ENCODE results near the gene FASTKD2. TPM values are rescaled to one million over a fixed set of nuclear protein-coding genes. Genes with fewer than 3 reads are reported as not detected.

FASTKD2 gene
- total and polyA plus RNA-seq, 12 donors: 8.4 to 63.8 (median 27.8) TPM

DNA sequence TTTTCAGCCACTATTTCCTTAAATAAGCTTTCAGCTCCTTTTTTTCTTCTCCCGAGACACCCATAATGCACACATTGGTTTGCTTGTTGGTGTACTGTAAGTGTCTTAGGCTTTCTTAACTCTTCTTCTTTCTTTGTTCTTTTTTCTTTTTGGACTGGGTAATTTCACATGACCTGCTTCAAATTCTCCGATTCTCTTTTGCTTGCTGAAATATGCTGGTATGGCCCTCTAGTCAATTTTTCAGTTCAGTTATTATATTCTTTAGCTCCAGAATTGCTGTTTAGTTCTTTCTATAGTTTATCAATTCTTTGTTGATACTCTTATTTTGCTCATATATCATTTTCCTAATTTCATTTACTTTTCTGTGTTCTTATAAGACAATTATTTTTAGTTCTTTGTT is 15.3 kb downstream of the FASTKD2 start:
- no peaks in the 10 kb centered on the region for H3K27me3 ChIP-seq
- peaks cover 0 to 17% of the 10 kb centered on the region in 2 donors for H3K36me3 ChIP-seq (replicated peaks in 1 of 2)
- no peak overlapping the region for H3K27ac ChIP-seq
- TF ChIP-seq CTCF (IDR thresholded peaks at IDR 0.05): no peak
- no peak for TF ChIP-seq POLR2A (IDR thresholded peaks at IDR 0.05)
- H3K9me3 ChIP-seq (replicated peaks in 1 of 3): peaks cover 0 to 6% (median 0%) of the 10 kb centered on the region in 3 donors
- H3K4me3 ChIP-seq: no peak overlapping the region
- DNase-seq: no peak
- H3K4me1 ChIP-seq (replicated peaks in 1 of 2): peaks cover 0 to 4% of the 10 kb centered on the region in 2 donors
- whole genome bisulfite sequencing, 4 donors: 93 to 98% (median 97%) methylated on average over 2 of the region's 2 CpGs
- intact Hi-C loops (cut with DNase I): loop anchor here in 1 of 2 donors (5.0 kb wide), 1 partner anchor 83 kb away; no protein-coding TSS in a partner anchor

- intact Hi-C loops (cut with DNase I): loop anchor here in 1 of 2 donors (5.0 kb wide), 1 partner anchor 86 kb away; no protein-coding TSS in a partner anchor
- 89 to 96% (median 93%) methylated on average over 2 of the region's 2 CpGs for WGBS, 4 donors
Observed at GRCh38 chr2:206783718-206784117, 18.3 kb downstream of the FASTKD2 start.

DNA sequence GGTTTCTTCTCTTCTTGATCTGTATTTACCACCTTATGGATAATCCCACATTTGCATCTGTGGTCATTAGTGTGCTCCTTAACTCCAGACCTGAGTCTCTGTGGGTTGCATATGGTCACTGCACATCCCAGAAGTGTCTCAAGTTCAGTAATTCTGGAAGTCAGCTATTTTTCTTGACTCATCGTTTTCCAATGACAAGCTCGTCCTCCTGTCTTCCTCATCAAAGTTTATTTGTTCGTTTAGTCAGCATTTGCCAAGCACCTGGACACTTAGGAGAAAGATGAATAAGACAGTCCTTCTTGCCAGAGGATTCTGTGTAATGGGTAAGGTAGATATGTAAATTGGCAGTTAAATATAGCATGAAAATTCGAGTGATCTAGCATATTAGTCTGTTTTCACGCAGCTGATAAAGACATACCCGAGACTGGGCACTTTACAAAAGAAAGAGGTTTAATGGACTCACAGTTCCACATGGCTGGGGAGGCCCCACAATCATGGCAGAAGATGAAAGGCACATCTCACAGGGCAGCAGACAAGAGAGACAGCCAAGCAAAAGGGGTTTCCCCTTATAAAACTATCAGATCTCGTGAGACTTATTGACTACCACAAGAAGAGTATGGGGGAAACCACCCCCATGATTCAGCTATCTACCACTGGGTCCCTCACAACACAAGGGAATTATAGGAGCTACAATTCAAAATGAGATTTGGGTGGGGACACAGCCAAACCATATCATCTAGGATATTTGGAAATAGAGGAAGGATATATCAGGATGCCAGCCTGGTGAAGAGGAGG is 19.4 kb downstream of the FASTKD2 start:
- WGBS, 4 donors: 91 to 95% (median 94%) methylated on average over 7 of the region's 7 CpGs
- Histone ChIP-seq H3K36me3 (replicated peaks in 1 of 2) (peaks cover 0 to 49% of the 10 kb centered on the region in 2 donors), H3K9me3 (replicated peaks in 1 of 3) (peaks cover 0 to 4% (median 0%) of the 10 kb centered on the region in 3 donors), H3K4me3 (no peak overlapping the region), H3K4me1 (replicated peaks in 1 of 2) (peaks cover 0 to 4% of the 10 kb centered on the region in 2 donors), H3K27me3 (no peaks in the 10 kb centered on the region), H3K27ac (no peak overlapping the region)
- TF ChIP-seq CTCF (IDR thresholded peaks at IDR 0.05): no peak
- TF ChIP-seq POLR2A (IDR thresholded peaks at IDR 0.05): no peak
- intact Hi-C loops (cut with DNase I): loop anchor here in 1 of 2 donors (5.0 kb wide), 1 partner anchor 87 kb away; no protein-coding TSS in a partner anchor
- DNase-seq: no peak

More at GRCh38 chr2:206783718-206784117, 18.3 kb downstream of the FASTKD2 start:
- H3K9me3 ChIP-seq (replicated peaks in 1 of 3): peaks cover 0 to 6% (median 0%) of the 10 kb centered on the region in 3 donors
- H3K27me3 ChIP-seq: no peaks in the 10 kb centered on the region
- DNase-seq: no peak
- TF ChIP-seq CTCF (IDR thresholded peaks at IDR 0.05) (peak in 2 of 6 experiments; percentile 9 to 27), POLR2A (IDR thresholded peaks at IDR 0.05) (no peak)
- H3K36me3 ChIP-seq (replicated peaks in 1 of 2): peaks cover 0 to 39% of the 10 kb centered on the region in 2 donors
- no peak overlapping the region for H3K27ac ChIP-seq
- peaks cover 0 to 4% of the 10 kb centered on the region in 2 donors for H3K4me1 ChIP-seq (replicated peaks in 1 of 2)
- no peak overlapping the region for H3K4me3 ChIP-seq

DNA sequence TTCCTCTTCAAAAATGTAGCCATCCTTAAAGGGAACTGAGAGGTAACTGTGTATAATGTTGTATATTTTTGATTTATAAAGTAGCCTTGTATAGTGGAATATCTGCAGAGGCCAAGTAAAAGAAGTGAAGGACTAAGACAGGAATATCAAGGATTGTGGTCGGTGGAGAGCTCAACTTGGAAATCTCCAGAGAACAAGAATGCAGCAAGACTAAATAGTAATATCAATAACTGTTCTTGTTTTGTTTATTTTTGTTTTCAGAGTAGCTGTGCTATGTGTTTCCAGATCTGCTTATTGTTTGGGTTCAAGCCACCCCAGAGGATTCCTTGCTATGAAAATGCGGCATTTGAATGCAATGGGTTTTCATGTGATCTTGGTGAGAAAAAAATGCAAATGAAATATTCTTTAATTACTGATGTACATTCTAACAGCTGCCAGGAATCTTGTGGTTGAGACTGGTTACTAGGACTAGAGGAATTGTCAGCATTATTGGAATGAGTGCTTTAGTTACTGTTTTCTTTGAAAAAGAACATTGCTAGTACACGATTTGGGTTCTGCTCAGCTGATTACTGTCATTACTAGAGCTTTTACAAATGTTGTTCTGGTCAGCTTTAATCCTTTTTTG is 25.0 kb downstream of the FASTKD2 start:
- DNase-seq: no peak
- no peaks in the 10 kb centered on the region for H3K27me3 ChIP-seq
- no peaks in the 10 kb centered on the region for H3K9me3 ChIP-seq (replicated peaks in 1 of 3)
- no peak overlapping the region for H3K4me3 ChIP-seq
- H3K27ac ChIP-seq: no peak overlapping the region
- intact Hi-C loops (cut with DNase I): no loop called here
- peaks cover 0 to 64% of the 10 kb centered on the region in 2 donors for H3K36me3 ChIP-seq (replicated peaks in 1 of 2)
- 73 to 89% (median 84%) methylated on average over 3 of the region's 3 CpGs for WGBS, 4 donors
- H3K4me1 ChIP-seq (replicated peaks in 1 of 2): no peaks in the 10 kb centered on the region
- TF ChIP-seq POLR2A (IDR thresholded peaks at IDR 0.05): no peak
- no peak for TF ChIP-seq CTCF (IDR thresholded peaks at IDR 0.05)
